H1 (cell line): ENCODE data around the gene KIAA1755. TPM values are rescaled to one million over a fixed set of nuclear protein-coding genes. Genes with fewer than 3 reads are reported as not detected.

ENCODE experiments used
- CTCF ChIA-PET: fragments of 300-600 bp; sonication (Branson Sonifier 250); formaldehyde crosslinking; loops from one replicate; lab custom pipeline; 2021; ENCODE audit not compliant: partially characterized antibody; lab: Charles Lee
- POLR2A ChIA-PET: fragments of 300-600 bp; sonication (Branson Sonifier 250); formaldehyde crosslinking; loops from one replicate; lab custom pipeline; 2021; ENCODE audit warnings: inconsistent platforms; ENCODE audit not compliant: partially characterized antibody; lab: Charles Lee
- DNase-seq, 2 experiments: peaks; one replicate each; pipeline versions ENCODE4 v3.0.0 to v3.0.0-alpha.2; 2010 to 2022; ENCODE audit warnings: low spot score in 2 of 2, low read depth in 1 of 2, mixed read lengths in 1 of 2
- FAIRE-seq: peaks from 2 replicates; lab custom pipeline; 2011; peaks lifted over from hg19 to GRCh38; lab: Jason Lieb, UNC
- H2AFZ ChIP-seq: 2 replicates; pipeline ENCODE4 v1.8.1; 2012; ENCODE audit warnings: low read length, inconsistent platforms
- H2AK5ac ChIP-seq: 2 replicates; pipeline ENCODE4 v1.6.1; 2013; ENCODE audit warnings: low read depth, low read length
- H2BK120ac ChIP-seq: replicated peaks from 2 replicates; pipeline ENCODE3; 2013; ENCODE audit warnings: low read depth, low read length, inconsistent platforms
- H2BK12ac ChIP-seq: 2 replicates; pipeline ENCODE4 v1.6.1; 2013; ENCODE audit warnings: low read depth, low read length
- H2BK15ac ChIP-seq: 2 replicates; pipeline ENCODE4 v1.6.1; 2013; ENCODE audit warnings: low read length
- H2BK20ac ChIP-seq: 2 replicates; pipeline ENCODE4 v1.6.1; 2013; ENCODE audit warnings: low read length
- H2BK5ac ChIP-seq: 2 replicates; pipeline ENCODE4 v1.6.1; 2013; ENCODE audit warnings: low read depth, low read length
- H3K14ac ChIP-seq: 2 replicates; pipeline ENCODE4 v1.6.1; 2013; ENCODE audit warnings: inconsistent platforms; ENCODE audit not compliant: insufficient read length
- H3K18ac ChIP-seq: 2 replicates; pipeline ENCODE4 v1.6.1; 2013; ENCODE audit warnings: low read length; ENCODE audit errors: extremely low read depth
- H3K23ac ChIP-seq: 2 replicates; pipeline ENCODE4 v1.6.1; 2013; ENCODE audit warnings: inconsistent platforms; ENCODE audit not compliant: insufficient read length
- H3K23me2 ChIP-seq: 2 replicates; pipeline ENCODE4 v1.6.1; 2013; ENCODE audit warnings: low read depth, low read length
- H3K27ac ChIP-seq: 2 replicates; pipeline ENCODE4 v1.6.1; 2011; ENCODE audit warnings: low read depth, low read length, inconsistent platforms
- H3K27me3 ChIP-seq, 4 experiments: replicated peaks in 1 of 4; 1 replicate in 1 of 4; 2 replicates in 3 of 4; pipeline versions ENCODE4 v1.6.1 to v1.8.1; 2011 to 2013; ENCODE audit warnings: low read length in 3 of 4, mild to moderate bottlenecking in 3 of 4, inconsistent platforms in 2 of 4, mixed read lengths in 2 of 4, moderate library complexity in 1 of 4; ENCODE audit not compliant: control insufficient read depth in 3 of 4, insufficient read depth in 3 of 4; ENCODE audit errors: extremely low read depth in 1 of 4
- H3K36me3 ChIP-seq, 4 experiments: 2 replicates each; pipeline versions ENCODE4 v1.6.1 to v1.8.1; 2011 to 2013; ENCODE audit warnings: mild to moderate bottlenecking in 4 of 4, low read length in 3 of 4, moderate library complexity in 2 of 4, control low read depth in 1 of 4, inconsistent platforms in 1 of 4; ENCODE audit not compliant: insufficient read depth in 4 of 4, control insufficient read depth in 2 of 4
- H3K4ac ChIP-seq: replicated peaks from 2 replicates; pipeline ENCODE3; 2013; ENCODE audit warnings: low read length, low read depth, mixed read lengths, inconsistent platforms; ENCODE audit not compliant: insufficient read length
- H3K4me1 ChIP-seq, 4 experiments: replicated peaks in 1 of 4; 1 replicate in 1 of 4; 2 replicates in 3 of 4; pipeline versions ENCODE4 v1.6.1 to v1.8.1; 2011 to 2013; ENCODE audit warnings: low read length in 3 of 4, inconsistent platforms in 2 of 4, mixed read lengths in 1 of 4; ENCODE audit not compliant: insufficient read depth in 4 of 4, control insufficient read depth in 3 of 4
- H3K4me2 ChIP-seq, 2 experiments: 2 replicates each; pipeline versions ENCODE4 v1.6.1 to v1.8.1; 2011 to 2013; ENCODE audit warnings: low read depth in 2 of 2, low read length in 2 of 2, control low read depth in 1 of 2, inconsistent platforms in 1 of 2, mild to moderate bottlenecking in 1 of 2; ENCODE audit not compliant: insufficient read depth in 1 of 2
- H3K4me3 ChIP-seq, 4 experiments: fragments of 200-600, 300-600 bp in 1 of 4; sonication (generic), shearing (Covaris generic), sonication (Bioruptor Twin) in 1 of 4; 2 replicates each; pipeline versions ENCODE4 v1.5.1 to v1.8.1; 2011 to 2016; ENCODE audit warnings: low read length in 4 of 4, low read depth in 3 of 4, control low read depth in 2 of 4, inconsistent platforms in 2 of 4, mild to moderate bottlenecking in 2 of 4, mixed read lengths in 1 of 4, moderate library complexity in 1 of 4; ENCODE audit not compliant: insufficient read depth in 2 of 4; ENCODE audit errors: extremely low read depth in 1 of 4
- H3K56ac ChIP-seq: replicated peaks from 2 replicates; pipeline ENCODE3; 2013; ENCODE audit warnings: low read depth, mild to moderate bottlenecking, mixed read lengths, low read length, inconsistent platforms; ENCODE audit not compliant: insufficient read length
- H3K79me1 ChIP-seq: 2 replicates; pipeline ENCODE4 v1.6.1; 2013; ENCODE audit warnings: low read depth, low read length, control low read depth
- H3K79me2 ChIP-seq, 2 experiments: 2 replicates each; pipeline versions ENCODE4 v1.6.1 to v1.8.1; 2012 to 2013; ENCODE audit warnings: low read length in 2 of 2, mild to moderate bottlenecking in 2 of 2, inconsistent platforms in 1 of 2; ENCODE audit not compliant: insufficient read depth in 2 of 2, control insufficient read depth in 1 of 2
- H3K9ac ChIP-seq, 4 experiments: replicated peaks in 1 of 4; 1 replicate in 1 of 4; 2 replicates in 3 of 4; pipeline versions ENCODE4 v1.6.1 to v1.8.1; 2011 to 2013; ENCODE audit warnings: low read depth in 3 of 4, low read length in 3 of 4, control low read depth in 2 of 4, mild to moderate bottlenecking in 2 of 4, moderate library complexity in 2 of 4, inconsistent platforms in 1 of 4; ENCODE audit errors: extremely low read depth in 1 of 4
- H3K9me3 ChIP-seq, 2 experiments: 2 replicates each; pipeline versions ENCODE4 v1.6.1 to v1.8.1; 2012 to 2013; ENCODE audit warnings: mild to moderate bottlenecking in 2 of 2, moderate library complexity in 2 of 2, control low read depth in 1 of 2, inconsistent platforms in 1 of 2, low read depth in 1 of 2, low read length in 1 of 2, mixed read lengths in 1 of 2; ENCODE audit not compliant: insufficient read depth in 2 of 2
- H4K20me1 ChIP-seq, 2 experiments: replicated peaks in 1 of 2; 2 replicates each; pipeline versions ENCODE3 to v1.8.1; 2011 to 2013; ENCODE audit warnings: inconsistent platforms in 2 of 2, low read length in 2 of 2, mild to moderate bottlenecking in 1 of 2; ENCODE audit not compliant: insufficient read depth in 2 of 2, control insufficient read depth in 1 of 2
- H4K5ac ChIP-seq: 2 replicates; pipeline ENCODE4 v1.6.1; 2013; ENCODE audit warnings: low read length, low read depth, mixed read lengths, inconsistent platforms; ENCODE audit not compliant: insufficient read length
- H4K8ac ChIP-seq: 2 replicates; pipeline ENCODE4 v1.8.0; 2013; ENCODE audit warnings: mild to moderate bottlenecking, moderate library complexity, low read length, inconsistent platforms; ENCODE audit not compliant: insufficient read depth; ENCODE audit errors: extremely low read depth
- H4K91ac ChIP-seq: replicated peaks from 2 replicates; pipeline ENCODE3; 2013; ENCODE audit warnings: low read length, mixed read lengths, inconsistent platforms; ENCODE audit not compliant: insufficient read length
- ATF3 ChIP-seq: IDR thresholded peaks from 2 replicates; pipeline ENCODE4 v1.6.1; 2011; ENCODE audit warnings: low read depth, mild to moderate bottlenecking, low read length; ENCODE audit not compliant: insufficient read depth
- CHD1 ChIP-seq: IDR thresholded peaks from 2 replicates; pipeline ENCODE4 v1.6.1; 2012; ENCODE audit warnings: low read depth, low read length, improper control_type of control experiment
- EGR1 ChIP-seq: IDR thresholded peaks from 2 replicates; pipeline ENCODE4 v1.6.1; 2011; ENCODE audit warnings: low read depth, low read length, borderline replicate concordance
- JUN ChIP-seq: IDR thresholded peaks from 2 replicates; pipeline ENCODE4 v1.6.1; 2011; ENCODE audit warnings: low read depth, mild to moderate bottlenecking, improper control_type of control experiment, low read length
- PHF8 ChIP-seq: fragments of 200-600 bp; sonication (generic); conservative IDR thresholded peaks from 2 replicates; pipeline ENCODE4 v1.7.1; 2012; ENCODE audit warnings: low read depth, mild to moderate bottlenecking, inconsistent platforms, low read length, moderate library complexity
- POLR2AphosphoS5 ChIP-seq: IDR thresholded peaks from 2 replicates; pipeline ENCODE4 v1.6.1; 2011; ENCODE audit warnings: low read depth, low read length
- SIRT6 ChIP-seq: IDR thresholded peaks from one replicate; pipeline ENCODE4 v1.7.1; 2012; ENCODE audit warnings: low read length, inconsistent platforms
- SRF ChIP-seq: IDR thresholded peaks from 2 replicates; pipeline ENCODE4 v1.6.1; 2011; ENCODE audit warnings: mild to moderate bottlenecking, low read depth, low read length, moderate library complexity
- SUZ12 ChIP-seq: fragments of 200-600 bp; sonication (generic); IDR thresholded peaks from 2 replicates; pipeline ENCODE4 v1.6.1; 2012; ENCODE audit warnings: mild to moderate bottlenecking, inconsistent platforms, low read length, moderate library complexity, mixed read lengths
- TBP ChIP-seq: IDR thresholded peaks from 2 replicates; pipeline ENCODE4 v1.6.1; 2011; ENCODE audit warnings: low read depth, low read length, improper control_type of control experiment
- TCF12 ChIP-seq: IDR thresholded peaks from 2 replicates; pipeline ENCODE4 v1.6.1; 2011; ENCODE audit warnings: low read depth, mild to moderate bottlenecking, low read length
- WGBS, 2 experiments: shearing (Covaris generic) in 1 of 2; methylation state at CpG; one replicate each; pipeline versions ENCODE4 v1.1.6 to v1.1.7; 2013 to 2015; ENCODE audit warnings: low lambda C conversion rate in 2 of 2, mixed read lengths in 2 of 2, inconsistent platforms in 1 of 2, low coverage in 1 of 2, missing lambda C conversion rate in 1 of 2; ENCODE audit not compliant: insufficient replicate concordance in 2 of 2, insufficient coverage in 1 of 2, insufficient read length in 1 of 2; ENCODE audit errors: extremely low coverage in 1 of 2, missing lambda C conversion rate in 1 of 2; 5-methylcytosine and 5-hydroxymethylcytosine counted together
- polyA plus RNA-seq, 7 experiments: library from polyadenylated mRNA; depleted of rRNA in 3 of 7; stranded (reverse) in 5 of 7; unstranded in 2 of 7; fragments of >200 nt in 5 of 7; fragments of 200-250 nt in 2 of 7; gene quantifications; 1 replicate in 5 of 7; 2 replicates in 1 of 7; 4 replicates in 1 of 7; pipeline versions ENCODE4 v1.2.1 to v1.2.3, GENCODE V29; 2011 to 2013; ENCODE audit warnings: missing spikeins in 2 of 7, mixed read lengths in 2 of 7
- total RNA-seq: library from RNA; stranded (reverse); fragmentation: NEBNext Ultra II Directional; extraction: Animal tissue kit (Norgen Biotek cat#: 25700); gene quantifications from 2 replicates; pipeline ENCODE4 v1.2.1, GENCODE V29; 2021

The KIAA1755 gene
- total and polyA plus RNA-seq, 2 of the 8 experiments (the other 6 are each of a cell fraction or from before 2014, with no cell fraction given): 0.23 TPM; not detected in 1

GRCh38 chr20:38164069-38164468 lies 96.5 kb downstream of the KIAA1755 start:
- POLR2A ChIA-PET: no interaction called here
- no peak for FAIRE-seq
- 87% methylated on average over 5 of the region's 5 CpGs; no CpG with 5 or more reads in 1 of the 2 experiments for WGBS, 2 experiments
- TF ChIP-seq SRF: no peak
- TF ChIP-seq SUZ12: no peak
- TF ChIP-seq EGR1: no peak
- TF ChIP-seq TCF12: no peak
- TF ChIP-seq ATF3: no peak
- TF ChIP-seq TBP: no peak
- TF ChIP-seq CHD1: no peak
- TF ChIP-seq JUN: no peak
- no peak for TF ChIP-seq SIRT6
- TF ChIP-seq PHF8: no peak
- no peak for TF ChIP-seq POLR2AphosphoS5

More at GRCh38 chr20:38164069-38164468, 96.5 kb downstream of the KIAA1755 start:
- Histone ChIP-seq H3K23ac (no peak overlapping the region), H4K20me1 (no peaks in the 10 kb centered on the region), H2BK12ac (no peak overlapping the region), H3K4me1 (peaks cover 0 to 2% (median 0%) of the 10 kb centered on the region in 4 experiments; a peak in 1 of 7 replicates), H4K91ac (no peak overlapping the region), H2AK5ac (no peak overlapping the region), H2BK120ac (no peak overlapping the region), H2BK5ac (no peak overlapping the region), H4K8ac (no peak overlapping the region; the same call in 1 of the 2 replicates), H3K9ac (no peak overlapping the region), H3K18ac (no peak overlapping the region), H3K4me2 (no peak overlapping the region; a peak in 1 of 4 replicates), H2AFZ (no peak overlapping the region), H3K79me2 (no peaks in the 10 kb centered on the region), H3K9me3 (no peaks in the 10 kb centered on the region), H2BK20ac (no peak overlapping the region), H4K5ac (no peak overlapping the region), H3K56ac (no peak overlapping the region), H3K14ac (no peak overlapping the region), H3K36me3 (no peaks in the 10 kb centered on the region), H3K27ac (no peak overlapping the region), H3K4ac (no peak overlapping the region), H3K23me2 (peaks cover 4% of the 10 kb centered on the region; the same call in 1 of the 2 replicates), H2BK15ac (no peak overlapping the region), H3K27me3 (no peaks in the 10 kb centered on the region; a peak in 2 of 7 replicates), H3K79me1 (no peaks in the 10 kb centered on the region), H3K4me3 (no peak overlapping the region)
- DNase-seq: no peak
- CTCF ChIA-PET: interaction anchor here (0.7 to 5.2 kb wide), 17 partner anchors 9 to 259 kb away, joined by 3 to 22 read pairs (median 4); no protein-coding TSS in a partner anchor
